Colonic mucosa (tissue), 4 donors: ENCODE results near the gene OGFRL1. TPM values are rescaled to one million over a fixed set of nuclear protein-coding genes. Genes with fewer than 3 reads are reported as not detected.

ENCODE experiments used
- DNase-seq: peaks from one replicate; pipeline ENCODE4 v3.0.0-alpha.2; 2020
- H3K27ac ChIP-seq: fragments of 200-600 bp; one replicate; pipeline ENCODE4 v1.8.0; 2021
- H3K27me3 ChIP-seq: fragments of 200-600 bp; one replicate; pipeline ENCODE4 v1.8.0; 2021
- H3K36me3 ChIP-seq: fragments of 200-600 bp; one replicate; pipeline ENCODE4 v1.8.0; 2021
- H3K4me1 ChIP-seq: fragments of 200-600 bp; one replicate; pipeline ENCODE4 v1.8.0; 2021; ENCODE audit warnings: mild to moderate bottlenecking
- H3K4me3 ChIP-seq: fragments of 200-600 bp; one replicate; pipeline ENCODE4 v1.8.0; 2021
- H3K9ac ChIP-seq, 2 donors: one replicate each; pipeline ENCODE4 v1.7.0; 2013; ENCODE audit warnings: control low read depth in 2 of 2, low read depth in 2 of 2, low read length in 2 of 2
- H3K9me3 ChIP-seq: fragments of 200-600 bp; one replicate; pipeline ENCODE4 v1.8.0; 2021
- intact Hi-C: fragments of 100-400 bp; cut with DNase I; formaldehyde crosslinking; loops from one replicate; pipeline ENCODE4 v1.14.1; 2022
- total RNA-seq, 2 donors: library from RNA; stranded (reverse); fragmentation: NEBNext Ultra II Directional in 1 of 2; extraction: Animal tissue kit (Norgen Biotek cat#: 25700) in 1 of 2; gene quantifications; one replicate each; pipeline ENCODE4 v1.2.1, GENCODE V29; 2021
- TF ChIP-seq, protein P1 (sequence below): fragments of 200-600 bp; IDR thresholded peaks from one replicate; pipeline ENCODE4 v1.8.0; 2022; ENCODE audit warnings: antibody characterized with exemption, mild to moderate bottlenecking
- donor health status: healthy.
- donor health status: DM: no; HTN: no; CAD: no.
- donor health status: DM: no; HTN: no; CAD: no.

OGFRL1 gene
- total RNA-seq, 2 donors from 2014 or later: 3.2 to 5.3 TPM

DNA sequence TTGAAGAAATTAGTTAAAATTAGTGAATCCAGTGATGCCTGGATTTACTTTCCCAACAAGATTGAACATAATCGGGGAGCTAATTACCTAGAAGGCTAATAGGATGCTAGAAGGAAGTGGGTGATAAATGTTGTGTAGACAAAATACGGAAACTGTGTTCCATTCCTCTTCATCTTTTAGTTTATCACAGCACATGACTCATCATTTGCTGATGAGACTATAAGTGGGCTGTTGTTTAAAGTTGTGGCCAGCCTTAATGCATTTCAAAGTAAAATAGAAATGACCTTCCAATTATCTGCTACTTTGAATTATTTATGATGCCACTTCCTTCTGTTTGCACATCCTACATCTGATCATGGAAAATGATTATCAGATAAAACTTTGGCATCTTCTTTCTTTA, 43.4 kb downstream of the OGFRL1 start:
- H3K27ac ChIP-seq: no peak overlapping the region
- no peak overlapping the region for H3K9ac ChIP-seq
- no peaks in the 10 kb centered on the region for H3K27me3 ChIP-seq
- intact Hi-C loops: no loop called here
- no peak overlapping the region for H3K4me3 ChIP-seq
- no peaks in the 10 kb centered on the region for H3K36me3 ChIP-seq
- no peaks in the 10 kb centered on the region for H3K4me1 ChIP-seq
- TF ChIP-seq, protein P1, sequence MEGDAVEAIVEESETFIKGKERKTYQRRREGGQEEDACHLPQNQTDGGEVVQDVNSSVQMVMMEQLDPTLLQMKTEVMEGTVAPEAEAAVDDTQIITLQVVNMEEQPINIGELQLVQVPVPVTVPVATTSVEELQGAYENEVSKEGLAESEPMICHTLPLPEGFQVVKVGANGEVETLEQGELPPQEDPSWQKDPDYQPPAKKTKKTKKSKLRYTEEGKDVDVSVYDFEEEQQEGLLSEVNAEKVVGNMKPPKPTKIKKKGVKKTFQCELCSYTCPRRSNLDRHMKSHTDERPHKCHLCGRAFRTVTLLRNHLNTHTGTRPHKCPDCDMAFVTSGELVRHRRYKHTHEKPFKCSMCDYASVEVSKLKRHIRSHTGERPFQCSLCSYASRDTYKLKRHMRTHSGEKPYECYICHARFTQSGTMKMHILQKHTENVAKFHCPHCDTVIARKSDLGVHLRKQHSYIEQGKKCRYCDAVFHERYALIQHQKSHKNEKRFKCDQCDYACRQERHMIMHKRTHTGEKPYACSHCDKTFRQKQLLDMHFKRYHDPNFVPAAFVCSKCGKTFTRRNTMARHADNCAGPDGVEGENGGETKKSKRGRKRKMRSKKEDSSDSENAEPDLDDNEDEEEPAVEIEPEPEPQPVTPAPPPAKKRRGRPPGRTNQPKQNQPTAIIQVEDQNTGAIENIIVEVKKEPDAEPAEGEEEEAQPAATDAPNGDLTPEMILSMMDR: no peak
- no peak for DNase-seq
- no peaks in the 10 kb centered on the region for H3K9me3 ChIP-seq

DNA sequence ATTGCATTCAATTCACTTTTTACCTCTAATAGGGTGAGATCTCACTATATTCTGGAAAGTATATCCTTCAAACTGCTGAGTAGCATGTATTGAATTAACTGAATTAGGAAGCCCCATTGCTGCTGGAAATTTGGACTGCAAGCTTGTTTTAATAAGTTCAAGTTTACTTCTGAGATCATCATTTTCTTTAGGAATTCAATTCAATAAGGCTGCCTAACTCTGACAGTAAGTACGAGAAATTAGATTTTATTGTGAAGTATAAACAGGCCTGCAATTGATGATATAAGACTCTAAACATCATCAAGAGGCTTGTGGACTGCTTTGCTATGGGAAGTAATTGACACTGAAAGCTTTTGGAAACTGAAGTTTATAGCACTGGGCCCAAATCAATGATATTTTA, 44.4 kb downstream of the OGFRL1 start:
- intact Hi-C loops: no loop called here
- TF ChIP-seq, protein P1: no peak
- H3K27ac ChIP-seq: no peak overlapping the region
- DNase-seq: no peak
- H3K9ac ChIP-seq: no peak overlapping the region
- H3K36me3 ChIP-seq: no peaks in the 10 kb centered on the region
- H3K4me3 ChIP-seq: no peak overlapping the region
- H3K27me3 ChIP-seq: no peaks in the 10 kb centered on the region
- H3K9me3 ChIP-seq: no peaks in the 10 kb centered on the region
- no peaks in the 10 kb centered on the region for H3K4me1 ChIP-seq

DNA sequence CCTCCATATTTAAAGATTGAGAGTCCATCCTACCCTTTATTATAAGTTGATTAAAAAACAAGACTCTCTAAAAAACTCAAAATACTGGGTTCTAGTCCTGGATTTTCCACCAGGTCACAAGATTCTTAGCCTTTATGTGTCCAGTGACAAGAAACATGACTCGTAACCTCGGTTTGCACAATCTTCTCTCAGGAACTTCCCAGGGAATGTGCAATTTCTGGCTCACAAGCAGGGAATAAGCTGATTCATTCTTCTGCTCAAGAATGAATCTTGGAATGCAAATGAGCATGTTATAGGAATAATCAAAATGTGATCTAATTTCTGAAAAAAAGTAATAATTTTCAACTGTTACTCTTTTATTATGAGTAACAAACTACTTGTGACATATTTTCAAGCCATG, 45.1 kb downstream of the OGFRL1 start:
- H3K36me3 ChIP-seq: no peaks in the 10 kb centered on the region
- H3K27me3 ChIP-seq: no peaks in the 10 kb centered on the region
- H3K9me3 ChIP-seq: no peaks in the 10 kb centered on the region
- no peak overlapping the region for H3K4me3 ChIP-seq
- no peak for DNase-seq
- H3K27ac ChIP-seq: no peak overlapping the region
- intact Hi-C loops: no loop called here
- no peak overlapping the region for H3K9ac ChIP-seq
- TF ChIP-seq, protein P1: no peak
- H3K4me1 ChIP-seq: no peaks in the 10 kb centered on the region

DNA sequence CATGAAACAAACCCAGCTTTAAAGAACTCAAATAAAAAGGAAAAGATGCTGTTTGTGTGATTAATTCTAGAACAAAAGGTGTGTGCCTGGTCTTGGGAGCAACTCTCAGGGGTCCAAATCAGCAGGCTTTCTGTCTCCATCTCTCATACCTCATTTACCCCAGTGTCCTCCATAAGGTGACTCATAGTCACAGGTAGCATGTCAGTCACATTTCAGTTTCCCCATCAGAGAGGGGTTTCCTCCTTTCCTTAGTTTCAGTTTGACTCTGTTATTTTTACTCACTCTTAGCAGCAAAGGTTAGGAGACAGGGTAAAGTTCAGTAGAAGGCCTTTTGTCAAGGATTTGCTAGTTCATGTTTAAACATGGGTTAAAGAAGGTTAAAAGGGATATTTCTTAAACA, 46.2 kb downstream of the OGFRL1 start:
- no peak overlapping the region for H3K27ac ChIP-seq
- no peaks in the 10 kb centered on the region for H3K9me3 ChIP-seq
- intact Hi-C loops: no loop called here
- H3K27me3 ChIP-seq: no peaks in the 10 kb centered on the region
- H3K4me1 ChIP-seq: no peaks in the 10 kb centered on the region
- H3K4me3 ChIP-seq: no peak overlapping the region
- no peaks in the 10 kb centered on the region for H3K36me3 ChIP-seq
- DNase-seq: no peak
- TF ChIP-seq, protein P1: no peak
- no peak overlapping the region for H3K9ac ChIP-seq

DNA sequence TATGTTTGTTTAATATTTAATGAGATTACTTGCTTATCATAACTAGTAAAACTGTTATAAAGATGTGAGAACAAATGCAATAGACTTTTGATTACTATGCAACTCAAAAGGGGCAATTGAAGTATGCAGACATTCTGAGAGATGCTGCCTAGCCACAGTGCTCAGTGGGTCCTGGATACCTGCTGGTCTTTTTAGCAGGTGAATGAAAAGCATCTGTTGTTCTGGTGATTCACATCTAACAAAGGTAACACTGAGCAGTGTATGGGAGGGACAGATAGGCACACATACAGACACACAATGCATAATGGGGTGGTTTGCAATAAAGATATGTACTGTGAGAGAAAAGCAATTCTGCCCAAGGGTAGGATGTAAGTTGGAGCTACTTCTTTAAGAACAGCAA, 46.9 kb downstream of the OGFRL1 start:
- Histone ChIP-seq H3K27ac (no peak overlapping the region), H3K4me3 (no peak overlapping the region), H3K4me1 (no peaks in the 10 kb centered on the region), H3K9me3 (no peaks in the 10 kb centered on the region), H3K9ac (no peak overlapping the region), H3K36me3 (no peaks in the 10 kb centered on the region), H3K27me3 (no peaks in the 10 kb centered on the region)
- intact Hi-C loops: no loop called here
- TF ChIP-seq, protein P1: no peak
- DNase-seq: no peak

DNA sequence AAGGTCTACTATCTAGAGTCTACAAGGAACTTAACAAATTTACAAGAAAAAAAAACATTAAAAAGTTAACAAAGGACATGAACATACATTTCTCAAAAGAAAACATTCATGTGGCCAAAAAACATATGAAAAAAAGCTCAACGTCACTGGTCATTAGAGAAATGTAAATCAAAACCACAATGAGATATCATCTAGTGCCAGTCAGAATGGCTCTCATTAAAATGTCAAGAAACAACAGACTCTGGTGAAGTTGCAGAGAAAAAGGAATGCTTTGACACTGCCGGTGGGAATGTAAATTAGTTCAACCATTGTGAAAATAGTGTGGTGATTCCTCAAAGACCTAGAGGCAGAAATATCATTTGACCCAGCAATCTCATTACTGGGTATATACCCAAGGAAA, 48.3 kb downstream of the OGFRL1 start:
- no peaks in the 10 kb centered on the region for H3K27me3 ChIP-seq

More for the DNA sequence above, 48.3 kb downstream of the OGFRL1 start:
- H3K4me3 ChIP-seq: no peak overlapping the region
- H3K9me3 ChIP-seq: no peaks in the 10 kb centered on the region
- H3K36me3 ChIP-seq: no peaks in the 10 kb centered on the region
- no peak overlapping the region for H3K27ac ChIP-seq
- DNase-seq: no peak
- no peak overlapping the region for H3K9ac ChIP-seq
- intact Hi-C loops: no loop called here
- no peaks in the 10 kb centered on the region for H3K4me1 ChIP-seq
- TF ChIP-seq, protein P1: no peak
